CD4-positive, alpha-beta T cell treated with Interleukin-1 beta for 1 hour (primary cell): ENCODE results near the gene ETV7.
"Not testable (repeated sequence)": the region's sequence is repeated elsewhere in the genome, so short reads cannot be mapped to it uniquely, and the experiment has no call there.

Experiments used
- DNase-seq, 2 donors: peaks; one replicate each; pipeline ENCODE4 v3.0.0-alpha.2; 2020 to 2022

ETV7 gene

GRCh38 chr6:36387440-36388303 lies at the start of gene ETV7:
Gene ETV7, minus strand, starts transcription at chr6:36387669. Its CDS starts 128 bp downstream, at chr6:36387541.
- peak; percentile 35 to 47 for DNase-seq

- no peak for DNase-seq
Observed at GRCh38 chr6:36436466-36436865, 49.0 kb upstream of the ETV7 start.

- no peak for DNase-seq
Observed at GRCh38 chr6:36432151-36432671, 44.7 kb upstream of the ETV7 start.

- no peak for DNase-seq
Observed at GRCh38 chr6:36431197-36431596, 43.7 kb upstream of the ETV7 start.

GRCh38 chr6:36430351-36430750 lies 42.9 kb upstream of the ETV7 start:
- no peak for DNase-seq

- no peak for DNase-seq
Observed at GRCh38 chr6:36428911-36429310, 41.4 kb upstream of the ETV7 start.

GRCh38 chr6:36426622-36427021 lies 39.2 kb upstream of the ETV7 start:
- DNase-seq, result no peak

- peak; percentile 98 for DNase-seq
Observed at GRCh38 chr6:36423101-36423824, 35.8 kb upstream of the ETV7 start.

- DNase-seq, result peak in 1 of 2 donors; percentile 3
Observed at GRCh38 chr6:36422714-36423100, 35.2 kb upstream of the ETV7 start.

- DNase-seq, result no peak
Observed at GRCh38 chr6:36419310-36419709, 31.8 kb upstream of the ETV7 start.

- no peak for DNase-seq
Observed at GRCh38 chr6:36418558-36418957, 31.1 kb upstream of the ETV7 start.

GRCh38 chr6:36414481-36414880 lies 27.0 kb upstream of the ETV7 start:
- DNase-seq, result no peak

GRCh38 chr6:36413489-36414480 lies 26.3 kb upstream of the ETV7 start:
- no peak for DNase-seq

GRCh38 chr6:36409718-36410117 lies 22.2 kb upstream of the ETV7 start:
- not testable (repeated sequence) for DNase-seq

GRCh38 chr6:36404164-36404563 lies 16.7 kb upstream of the ETV7 start:
- DNase-seq, result no peak

- DNase-seq, result no peak
Observed at GRCh38 chr6:36402481-36402880, 15.0 kb upstream of the ETV7 start.

GRCh38 chr6:36399970-36400369 lies 12.5 kb upstream of the ETV7 start:
- DNase-seq, result no peak

GRCh38 chr6:36392621-36393020 lies 5.2 kb upstream of the ETV7 start:
- no peak for DNase-seq

GRCh38 chr6:36389353-36389752 lies 1.9 kb upstream of the ETV7 start:
- no peak for DNase-seq

- peak in 1 of 2 donors; percentile 14 for DNase-seq
Observed at GRCh38 chr6:36386495-36387439, 702 bp downstream of the ETV7 start.

- no peak for DNase-seq
Observed at GRCh38 chr6:36384095-36384494, 3.4 kb downstream of the ETV7 start.
